Stimulated activated CD4-positive, alpha-beta T cell treated with anti-CD3 and anti-CD28 coated beads, TNF-alpha, amount 100 ng/mL, for 1 hour (primary cell): ENCODE data around the gene ARIH2.

Experiments used
- DNase-seq, 3 donors: peaks; one replicate each; pipeline ENCODE4 v3.0.0-alpha.2; 2020; ENCODE audit warnings: low read depth in 3 of 3, low spot score in 1 of 3

Gene ARIH2

DNA sequence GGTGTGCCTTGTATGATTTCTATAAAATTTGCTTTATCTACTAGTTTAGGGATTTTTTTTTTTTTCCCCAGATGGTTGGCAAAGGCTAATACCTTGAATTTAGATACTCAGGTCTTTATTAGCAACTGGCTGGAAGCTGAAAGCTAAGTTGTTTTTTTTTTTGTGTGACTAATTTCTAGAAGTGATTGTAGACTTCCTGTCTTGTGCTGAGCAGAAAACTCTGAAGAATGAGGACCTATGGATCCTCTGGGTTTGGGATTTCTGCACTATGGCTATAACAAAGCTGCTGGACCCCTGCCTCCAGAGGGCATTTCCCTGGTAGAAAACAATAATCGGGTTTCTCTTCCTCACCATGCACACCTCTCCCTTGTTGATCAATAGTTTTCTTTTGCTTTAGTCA lies 10.0 kb downstream of the ARIH2 start:
- DNase-seq, result no peak

DNA sequence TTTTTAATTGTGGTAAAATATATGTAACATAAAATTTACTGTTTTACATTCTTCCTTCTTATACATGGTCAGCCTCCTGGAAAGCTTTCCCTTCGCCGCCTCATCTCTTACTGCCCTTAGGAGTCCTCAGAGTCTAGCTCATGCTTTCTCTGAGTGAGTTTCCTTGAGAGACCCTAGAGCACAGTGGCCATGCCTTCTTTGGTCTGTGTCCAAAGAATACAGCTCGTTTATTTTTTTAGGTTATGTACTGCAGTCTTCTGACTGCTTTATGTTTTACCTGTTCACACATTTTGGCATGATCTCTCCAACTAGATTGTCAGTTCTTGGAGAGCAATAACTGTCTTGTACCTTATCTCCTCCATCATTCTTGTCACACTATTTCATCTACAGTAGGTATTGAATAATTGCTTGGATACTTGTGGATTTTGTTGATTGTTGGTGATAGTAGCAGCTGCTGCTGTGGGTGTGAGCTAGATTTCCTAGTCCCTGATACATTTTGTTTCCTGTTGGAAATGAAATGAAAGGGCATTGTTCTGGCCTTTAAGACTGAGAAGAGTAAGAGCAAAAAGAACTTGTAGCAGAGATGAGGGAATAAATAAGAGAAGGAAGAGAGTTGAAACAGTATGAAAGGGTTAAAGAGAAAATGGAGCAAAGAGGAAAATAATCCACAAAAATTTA lies 10.9 kb downstream of the ARIH2 start:
- DNase-seq, result no peak

DNA sequence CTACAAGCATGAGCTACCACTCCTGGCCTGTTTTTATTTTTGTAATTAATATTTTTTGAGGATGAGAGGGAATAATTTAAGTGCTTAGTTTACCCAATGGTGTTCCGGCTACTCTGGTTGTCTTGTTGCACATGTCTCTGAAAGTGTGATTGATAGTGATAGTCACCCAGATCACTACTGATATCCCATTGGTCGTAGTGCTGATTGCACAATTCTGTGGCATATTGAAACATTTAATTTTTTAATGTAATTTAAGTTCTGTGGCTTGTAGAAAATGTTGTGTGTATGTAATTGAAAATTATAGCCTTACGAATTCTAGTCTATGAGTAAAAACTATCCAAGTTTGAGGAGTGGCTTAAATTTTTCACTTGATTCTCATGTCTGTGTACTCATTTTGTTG lies 11.9 kb downstream of the ARIH2 start:
- DNase-seq, result no peak

DNA sequence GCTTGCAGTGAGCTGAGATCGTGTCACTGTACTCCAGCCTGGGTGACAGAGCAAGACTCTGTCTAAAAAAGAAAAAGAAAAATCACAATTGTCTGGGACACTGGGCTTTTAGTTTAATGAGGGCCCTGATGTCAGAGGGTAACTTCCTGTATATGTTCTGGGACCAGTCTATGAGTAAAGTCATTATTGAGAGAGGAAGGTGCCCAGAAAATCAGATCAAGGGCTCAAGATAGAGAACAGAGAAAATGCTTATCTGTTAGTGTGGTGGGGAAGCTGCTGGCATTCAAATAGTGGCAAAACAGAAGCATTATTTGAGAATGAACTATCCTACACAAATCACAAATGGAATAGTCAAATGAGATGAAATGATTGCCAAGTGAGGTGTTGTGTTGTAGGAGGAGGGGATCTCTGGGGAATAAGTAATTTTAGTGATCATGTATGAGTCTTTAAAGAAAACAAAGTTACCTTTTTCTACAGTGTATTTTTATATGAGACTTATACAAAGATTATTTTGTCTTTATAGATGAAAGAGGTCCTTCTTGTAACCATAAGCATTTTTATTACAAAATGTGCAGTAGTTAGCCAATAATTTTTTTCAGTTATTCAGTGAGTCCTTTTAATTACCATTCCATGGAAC lies 13.4 kb downstream of the ARIH2 start:
- DNase-seq, result no peak

DNA sequence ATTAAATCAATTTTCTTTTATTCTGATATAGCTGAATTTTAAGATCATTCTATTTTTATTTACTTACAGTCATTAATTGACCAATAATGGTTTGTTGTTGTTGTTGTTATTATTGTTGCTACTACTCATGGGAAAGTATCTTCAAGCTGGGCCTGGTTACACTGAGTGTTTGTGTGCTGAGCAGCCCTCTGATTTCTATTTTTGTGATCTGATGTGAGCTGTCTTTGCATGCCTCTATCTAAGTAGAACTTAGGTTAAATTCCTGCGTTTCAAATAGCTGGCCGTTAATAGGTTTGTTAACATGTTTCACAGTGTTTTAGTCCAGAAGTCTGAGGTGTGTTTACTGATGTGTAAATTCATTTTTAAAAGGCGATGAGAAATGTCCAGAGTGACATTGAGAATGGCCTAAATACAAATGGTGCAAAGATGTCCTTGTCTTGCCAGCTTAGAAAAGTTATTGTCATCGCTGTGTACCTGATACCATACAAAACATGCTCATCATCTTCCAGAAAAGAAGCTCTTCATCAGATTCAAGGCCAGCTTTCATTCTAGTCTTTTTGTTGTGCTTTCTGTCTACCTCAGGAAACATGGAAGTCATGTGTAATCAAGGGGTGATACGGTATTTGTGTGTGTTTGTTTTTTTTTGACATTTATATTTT lies 15.8 kb downstream of the ARIH2 start:
- no peak for DNase-seq

DNA sequence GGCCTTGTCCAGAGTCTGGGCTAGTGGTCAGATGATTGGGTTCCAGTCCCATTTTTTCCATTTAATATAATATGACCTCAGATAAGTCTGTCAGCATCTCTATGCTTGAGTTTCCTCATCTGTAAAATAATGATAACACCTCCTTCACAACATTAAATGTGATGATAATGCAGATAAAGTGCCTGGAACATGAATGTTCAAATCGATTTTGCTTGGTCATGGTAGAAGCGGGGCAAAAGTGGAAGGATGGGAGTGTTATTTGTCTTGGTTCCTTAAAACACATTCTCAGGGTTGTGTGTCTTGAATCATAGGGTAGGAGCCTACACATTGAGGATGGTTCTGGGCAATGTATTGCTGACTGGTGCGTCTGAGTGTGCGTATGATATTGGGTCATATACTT lies 16.9 kb downstream of the ARIH2 start:
- DNase-seq, result no peak

DNA sequence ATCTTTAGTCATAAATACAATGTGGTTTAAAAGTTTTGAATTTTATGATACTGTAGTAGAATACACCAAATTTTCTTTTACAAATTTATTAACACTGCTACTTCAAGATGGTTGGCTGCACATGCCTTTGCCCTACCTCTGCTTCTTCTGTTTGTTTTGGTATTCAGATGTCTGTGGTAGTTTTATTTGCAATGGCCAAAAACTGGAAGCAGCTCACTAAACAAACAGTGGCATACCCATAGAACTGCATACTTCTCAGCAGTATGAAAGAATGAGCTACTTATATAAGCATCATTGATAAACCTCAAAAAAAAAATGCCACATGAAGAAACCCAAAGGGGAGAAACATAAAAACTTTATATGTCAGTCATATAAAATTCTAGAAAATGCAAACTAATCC lies 19.5 kb downstream of the ARIH2 start:
- DNase-seq, result no peak

DNA sequence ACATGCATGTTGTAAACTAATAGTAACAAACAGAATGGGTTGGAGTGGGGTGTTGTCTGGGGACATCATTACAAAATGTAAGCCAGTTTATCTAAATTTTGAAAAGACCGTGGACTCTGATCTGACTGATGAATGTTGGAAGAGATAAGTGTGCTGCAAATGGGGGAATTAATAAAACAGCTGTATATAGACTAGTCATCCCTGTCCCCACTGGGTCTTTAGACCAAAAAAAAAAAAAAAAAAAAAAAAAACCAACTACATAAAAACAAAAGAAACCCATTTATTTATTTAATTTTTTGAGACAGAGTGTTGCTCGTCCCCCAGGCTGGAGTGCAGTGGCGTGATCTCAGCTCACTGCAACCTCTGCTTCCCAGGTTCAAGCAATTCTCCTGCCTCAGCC lies 20.0 kb downstream of the ARIH2 start:
- no peak for DNase-seq

DNA sequence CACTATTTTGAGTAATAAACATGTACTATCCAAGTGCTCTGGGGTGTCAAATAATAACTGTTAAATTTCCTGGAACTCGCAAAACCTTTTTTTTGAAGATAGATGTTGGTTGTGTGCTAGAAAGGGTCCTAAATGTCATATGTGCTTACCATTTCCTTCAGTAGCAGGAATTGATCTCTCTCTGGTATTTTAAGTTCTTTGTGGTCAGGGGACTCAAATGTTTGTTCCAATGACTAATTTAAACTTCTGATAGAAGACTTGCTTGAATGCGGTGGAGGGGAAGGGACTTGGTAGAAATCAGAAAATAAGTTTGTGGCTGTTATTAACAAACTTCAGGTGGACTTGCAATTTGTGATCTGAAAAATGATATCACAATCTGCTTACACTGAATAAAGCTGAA lies 26.8 kb downstream of the ARIH2 start:
- DNase-seq, result no peak

DNA sequence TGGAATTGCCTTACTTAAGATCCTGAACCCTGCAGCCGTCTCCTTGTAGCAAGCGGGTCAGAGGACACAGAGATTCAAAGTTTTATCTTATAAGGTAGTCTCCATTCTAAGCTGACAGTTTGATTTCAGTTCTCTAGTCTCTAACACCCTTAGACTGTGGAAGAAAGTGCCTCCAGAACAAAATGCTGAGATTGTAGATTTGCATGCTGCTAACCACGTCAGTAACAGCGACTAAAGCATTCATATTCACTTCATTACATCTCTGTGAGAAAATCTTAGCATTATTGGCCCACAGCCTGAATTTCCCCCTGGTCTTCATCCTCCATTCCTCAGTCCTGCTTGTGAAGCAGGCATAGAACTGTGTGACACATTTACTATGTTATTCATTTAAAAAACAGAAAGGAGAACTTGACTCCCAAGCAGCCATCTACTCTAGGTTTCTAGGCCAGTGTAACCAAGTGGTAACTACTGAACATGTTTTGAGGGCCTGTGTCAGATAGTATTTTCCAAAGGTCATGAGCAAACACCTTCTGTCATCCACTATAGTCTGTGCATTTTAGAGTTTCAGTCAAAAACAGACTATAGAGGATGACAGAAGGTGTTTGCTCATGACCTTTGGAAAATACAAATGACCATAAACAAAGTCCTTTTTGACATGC lies 27.4 kb downstream of the ARIH2 start:
- no peak for DNase-seq

DNA sequence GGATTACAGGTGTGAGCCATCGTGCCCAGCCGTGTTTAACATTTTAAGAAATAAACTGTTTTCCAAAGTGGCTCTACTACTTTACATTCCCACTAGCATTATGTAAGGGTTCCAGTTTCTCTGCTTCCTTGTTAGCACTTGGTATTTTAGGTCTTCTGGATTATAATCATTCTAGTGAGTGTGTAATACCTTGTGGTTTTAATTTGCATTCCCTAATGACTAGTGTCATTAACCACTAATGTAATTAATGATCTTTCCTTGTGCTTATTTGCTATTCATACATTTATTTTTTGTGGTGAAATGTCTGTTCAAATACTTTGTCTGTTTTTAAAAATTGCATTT lies 30.7 kb downstream of the ARIH2 start:
- DNase-seq, result no peak

DNA sequence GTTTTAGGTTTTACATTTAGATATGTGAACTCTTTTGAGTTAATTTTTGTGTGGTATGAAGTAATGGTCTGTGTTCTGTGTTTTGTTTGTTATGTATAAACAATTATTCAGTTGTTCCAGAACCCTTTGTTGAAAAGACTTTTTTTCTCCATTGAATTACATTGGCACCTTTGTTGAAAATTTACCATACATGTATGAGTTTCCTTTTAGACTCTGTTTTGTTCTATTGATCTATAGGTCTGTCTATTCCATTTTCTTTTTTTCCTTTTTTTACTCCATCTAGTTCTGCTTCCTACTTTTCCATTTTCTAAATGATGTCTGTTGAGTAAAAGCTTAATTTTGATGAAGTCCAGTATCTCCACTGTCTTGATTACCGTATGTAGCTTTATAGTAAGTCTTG lies 31.4 kb downstream of the ARIH2 start:
- DNase-seq, result no peak

DNA sequence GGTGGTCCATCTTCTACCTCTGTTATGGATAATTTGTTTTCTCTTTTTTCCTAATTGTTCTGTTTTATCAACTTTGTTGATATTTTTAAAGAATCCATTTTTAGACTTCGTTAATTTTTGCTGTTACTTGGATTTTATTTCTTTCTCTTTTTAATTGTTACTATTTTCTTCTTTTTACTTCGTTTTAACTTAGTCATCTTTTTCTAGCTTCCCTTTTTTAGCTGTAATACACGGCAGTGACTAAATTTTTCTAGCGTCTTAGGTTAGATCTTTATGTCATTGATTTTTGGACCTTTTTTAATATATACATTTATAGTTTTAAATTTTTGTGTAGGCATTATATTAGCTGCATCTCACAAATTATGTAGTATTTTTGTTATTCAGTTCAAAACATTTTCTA lies 33.1 kb downstream of the ARIH2 start:
- no peak for DNase-seq

DNA sequence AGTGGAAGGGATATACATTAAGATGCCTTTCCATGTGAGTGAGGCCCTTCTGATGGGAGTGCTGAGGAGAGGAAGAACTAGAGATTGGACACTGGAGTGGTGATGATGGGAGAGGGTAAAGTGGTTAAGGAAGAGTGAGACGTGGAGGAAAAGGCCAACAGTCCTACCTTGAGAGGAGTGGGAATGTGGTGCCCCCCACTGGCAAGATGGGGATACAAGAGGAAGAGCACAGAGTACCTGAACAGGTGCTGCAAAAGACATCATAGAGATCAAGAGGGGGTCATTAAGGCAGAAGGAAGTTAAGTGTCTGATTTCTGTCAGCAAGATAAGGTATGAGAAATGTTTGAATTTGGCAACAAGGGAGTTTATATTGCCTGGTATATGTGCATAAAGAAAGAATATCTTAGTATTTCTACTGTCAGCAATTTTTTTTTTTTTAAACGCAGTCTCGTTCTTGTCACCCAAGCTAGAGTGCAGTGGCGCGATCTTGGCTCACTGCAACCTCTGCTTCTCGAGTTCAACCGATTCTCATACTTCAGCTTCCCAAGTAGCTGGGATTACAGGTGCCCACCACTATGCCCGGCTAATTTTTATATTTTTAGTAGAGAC lies 34.0 kb downstream of the ARIH2 start:
- peak in 2 of 3 donors; percentile 3 to 10 for DNase-seq

DNA sequence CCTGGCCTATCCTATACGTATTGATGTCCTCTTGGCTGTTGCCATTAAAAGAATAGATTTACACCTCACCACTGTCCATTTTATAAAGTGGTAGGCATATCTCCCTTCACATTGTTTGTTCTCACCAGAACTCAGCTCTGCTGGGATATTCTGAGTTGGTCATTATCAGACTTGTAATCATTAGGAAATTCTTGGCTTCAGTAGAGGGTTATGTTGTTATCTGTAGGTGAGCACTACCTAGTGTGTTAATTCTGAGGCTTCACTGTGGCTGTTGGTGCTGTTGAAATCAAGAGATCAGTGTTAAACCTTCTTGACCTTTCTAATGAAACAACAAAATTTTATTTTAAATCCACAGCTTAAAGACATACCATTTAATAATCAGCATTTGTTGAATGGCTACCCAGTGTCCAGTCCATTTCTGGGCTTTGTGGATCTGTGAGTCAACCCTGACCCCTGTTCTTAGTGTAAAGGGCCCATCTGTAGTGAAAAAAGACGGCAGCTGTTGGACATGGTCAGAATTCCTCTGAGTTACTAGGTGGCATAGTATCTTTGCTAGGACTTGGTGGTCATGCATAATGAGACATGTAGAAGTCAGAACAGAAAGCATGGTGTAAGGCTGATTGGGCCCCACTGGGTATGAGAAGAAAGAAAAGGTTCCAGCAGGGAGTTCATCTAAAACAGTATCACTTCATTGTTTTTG lies 38.5 kb downstream of the ARIH2 start:
- no peak for DNase-seq

DNA sequence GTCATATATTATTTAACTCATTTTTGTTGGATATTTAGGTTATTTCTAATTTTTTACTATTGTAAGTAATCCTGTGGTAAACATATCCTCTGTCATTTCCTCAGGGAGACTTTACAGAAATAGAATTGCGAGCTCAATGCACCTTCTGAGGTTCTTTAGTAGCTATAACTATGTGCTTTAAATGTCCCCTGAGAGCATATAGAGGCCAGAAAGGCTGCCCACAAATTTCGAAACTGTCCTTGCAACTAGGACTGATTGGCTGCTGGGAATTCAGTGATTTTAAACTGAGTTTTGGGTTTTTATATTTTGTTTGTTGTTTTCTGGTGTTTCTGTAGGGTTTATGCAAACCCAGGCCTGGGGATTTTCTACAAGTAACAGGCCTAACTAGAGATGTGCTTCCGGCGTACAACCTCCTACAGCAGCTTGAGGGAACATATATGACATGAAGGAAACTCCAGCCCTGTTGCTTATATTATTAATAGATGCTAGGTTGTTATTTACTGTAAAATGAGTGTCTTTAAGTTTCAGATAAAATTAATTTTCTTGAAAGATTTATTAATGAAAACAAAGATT lies 42.3 kb downstream of the ARIH2 start:
- no peak for DNase-seq

DNA sequence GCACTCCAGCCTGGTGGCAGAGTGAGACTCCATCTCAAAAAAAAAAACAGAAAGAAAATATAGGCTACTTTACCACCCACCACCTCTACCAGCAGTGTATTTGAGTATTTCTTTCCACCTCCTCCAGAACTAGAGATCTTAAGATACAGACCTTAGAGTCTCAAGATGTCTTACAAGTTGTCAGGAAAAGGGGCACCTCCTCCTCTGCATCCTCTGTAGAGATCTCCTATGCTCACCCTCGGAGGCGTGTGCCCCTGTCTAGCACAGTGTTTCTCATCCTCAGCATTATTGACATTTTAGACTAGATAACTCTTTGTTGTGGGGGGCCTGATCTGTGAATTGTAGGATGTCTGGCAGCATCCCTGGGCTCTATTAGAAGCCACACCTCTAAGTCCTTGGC lies 43.7 kb downstream of the ARIH2 start:
- DNase-seq, result no peak

DNA sequence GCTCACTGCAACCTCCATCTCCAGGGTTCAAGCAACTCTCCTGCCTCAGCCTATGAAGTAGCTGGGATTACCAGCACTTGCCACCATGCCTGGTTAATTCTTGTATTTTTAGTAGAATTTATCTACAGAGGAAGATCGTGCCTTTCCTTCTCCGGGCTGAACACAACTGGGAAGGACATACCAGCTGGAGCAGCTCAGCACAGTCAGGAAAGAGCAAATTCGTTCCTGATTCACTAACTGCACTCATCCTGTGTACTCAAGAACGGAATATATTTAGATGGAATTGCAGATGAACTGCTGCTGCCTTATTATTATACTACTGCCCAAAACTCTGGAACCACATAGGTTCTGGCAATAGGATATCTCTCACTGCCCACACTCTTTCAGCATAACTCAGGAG lies 44.3 kb downstream of the ARIH2 start:
- DNase-seq, result no peak

DNA sequence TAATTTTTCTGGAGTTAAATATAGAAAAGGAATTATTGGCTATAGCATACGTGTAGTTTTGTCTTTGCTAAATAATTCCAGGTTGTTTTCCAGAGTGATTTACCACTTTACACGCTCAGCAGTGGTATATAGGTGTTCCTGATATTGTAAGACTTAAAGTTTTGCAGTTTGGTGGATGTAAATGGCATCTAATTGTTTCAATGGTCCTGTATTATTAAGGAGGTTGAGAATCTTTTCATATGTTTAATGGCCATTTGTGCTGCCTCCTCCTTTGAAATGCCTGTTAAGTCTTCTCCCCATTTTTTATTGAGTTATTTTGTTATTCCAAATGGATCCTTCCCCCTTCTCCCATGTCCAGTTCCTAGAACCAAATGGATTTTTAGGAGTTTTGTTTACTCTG lies 44.9 kb downstream of the ARIH2 start:
- DNase-seq, result no peak

DNA sequence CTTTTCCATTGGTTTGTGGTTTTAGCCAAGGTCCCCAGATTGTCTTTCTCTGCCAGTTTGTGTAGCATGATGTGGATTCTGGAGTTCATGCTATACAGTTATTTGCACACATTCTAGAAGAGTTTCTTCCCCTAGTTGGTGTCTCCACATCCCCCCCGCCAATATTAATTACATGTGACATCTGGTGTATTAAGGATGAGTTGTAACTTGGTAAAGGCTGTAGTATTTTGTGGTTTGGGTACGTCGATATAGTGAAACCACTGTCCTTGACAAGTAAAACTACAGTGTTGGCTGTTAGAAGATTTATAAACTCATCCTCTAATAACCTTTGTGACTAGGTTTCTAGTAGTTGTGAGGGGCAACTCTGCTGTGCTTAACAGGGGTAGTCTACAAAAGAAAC lies 47.7 kb downstream of the ARIH2 start:
- DNase-seq, result no peak

DNA sequence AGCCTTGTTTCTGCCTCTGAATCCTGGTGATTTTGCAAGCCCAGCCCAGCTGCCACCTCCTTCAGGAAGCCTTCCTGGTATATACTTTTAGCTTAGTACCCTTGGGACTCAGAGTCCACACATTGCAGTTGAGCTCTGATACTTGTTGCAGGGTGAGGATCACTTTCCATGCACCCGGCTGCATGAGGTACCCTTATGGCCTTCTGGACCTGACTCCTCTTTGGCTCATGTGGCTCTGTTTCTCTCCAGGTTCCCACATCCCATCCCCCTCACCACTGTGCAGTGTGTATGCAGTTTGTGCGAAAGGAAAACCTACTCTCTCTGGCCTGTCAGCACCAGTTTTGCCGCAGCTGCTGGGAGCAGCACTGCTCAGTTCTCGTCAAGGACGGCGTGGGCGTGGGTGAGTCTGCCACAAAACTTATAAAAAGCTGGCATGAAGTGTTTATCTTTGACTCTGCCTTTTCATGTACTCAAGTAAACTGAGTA lies 48.3 kb downstream of the ARIH2 start:
- DNase-seq, result peak in 1 of 3 donors; percentile 14
